ENCODE results near the gene CD247.

Gene CD247

DNA sequence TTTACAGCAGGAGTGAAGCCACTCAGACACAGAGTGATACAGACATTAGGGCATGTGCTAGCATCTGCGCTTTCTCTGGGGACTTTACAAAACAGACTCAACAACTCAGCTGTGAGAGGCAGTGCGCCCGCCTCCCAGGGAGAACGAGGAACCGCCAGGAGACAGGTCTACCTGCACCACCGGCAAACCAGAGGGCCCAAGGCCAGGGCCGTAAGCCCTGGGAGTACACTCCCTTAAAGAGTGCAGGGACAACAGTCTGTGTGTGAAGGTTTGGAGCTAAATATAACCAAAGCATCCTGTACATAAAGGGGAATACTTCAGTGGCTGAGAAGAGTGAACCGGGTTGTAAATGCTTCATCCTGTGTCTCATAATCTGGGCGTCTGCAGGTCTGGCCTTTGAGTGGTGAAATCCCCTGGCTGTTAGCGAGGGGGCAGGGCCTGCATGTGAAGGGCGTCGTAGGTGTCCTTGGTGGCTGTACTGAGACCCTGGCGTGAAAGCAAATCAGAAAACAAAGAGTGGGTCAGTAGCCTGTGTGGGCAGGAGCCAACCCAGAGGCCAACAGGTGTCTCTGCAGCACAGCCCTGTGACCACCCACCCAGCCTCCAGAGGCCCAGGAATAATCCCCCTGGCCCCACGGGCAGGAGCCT, 86.9 kb downstream of the CD247 start:
- Histone ChIP-seq H2BK5ac (ENCODE audit: low read depth, low read length, poor library complexity, severe bottlenecking) (no peak overlapping the region), H3K18ac (ENCODE audit: low read depth in 1 of 2, low read length in 2 of 2) (no peak overlapping the region), H3K27ac (ENCODE audit: low read length, poor library complexity, severe bottlenecking) (no peak overlapping the region), H3K9me3 (ENCODE audit: control insufficient read depth, low read length) (no peaks in the 10 kb centered on the region), H3K23ac (ENCODE audit: low read length in 2 of 2) (no peak overlapping the region), H3K4ac (ENCODE audit: low read depth in 1 of 2, low read length in 2 of 2) (no peak overlapping the region), H4K8ac (ENCODE audit: low read length) (no peak overlapping the region), H3K9ac (ENCODE audit: low read length) (no peak overlapping the region), H3K14ac (ENCODE audit: low read length in 2 of 2) (no peak overlapping the region), H3K4me2 (ENCODE audit: low read length, poor library complexity, severe bottlenecking) (no peak overlapping the region), H2BK15ac (ENCODE audit: low read depth, poor library complexity, severe bottlenecking) (no peak overlapping the region), H3K4me3 (ENCODE audit: insufficient read depth in 1 of 2, low read depth in 1 of 2, low read length in 2 of 2) (no peak overlapping the region), H3K79me1 (replicated peaks; ENCODE audit: low read length, poor library complexity, severe bottlenecking) (no peaks in the 10 kb centered on the region), H4K91ac (ENCODE audit: low read length) (no peak overlapping the region), H2AFZ (ENCODE audit: low read depth, low read length) (no peak overlapping the region), H3K27me3 (ENCODE audit: control insufficient read depth in 1 of 2, insufficient read depth in 1 of 2, low read length in 2 of 2) (peaks cover 0 to 8% of the 10 kb centered on the region in 2 experiments), H3K4me1 (ENCODE audit: control insufficient read depth, insufficient read depth, low read depth, low read length) (peaks cover 4% of the 10 kb centered on the region), H2BK12ac (ENCODE audit: low read length in 2 of 2) (no peak overlapping the region), H2BK120ac (ENCODE audit: low read depth, low read length) (no peak overlapping the region), H3K36me3 (ENCODE audit: control insufficient read depth in 1 of 2, insufficient read depth in 2 of 2, low read depth in 1 of 2, low read length in 2 of 2) (no peaks in the 10 kb centered on the region), H2AK5ac (ENCODE audit: low read length, severe bottlenecking) (no peak overlapping the region)
- 82% methylated on average over 14 of the region's 14 CpGs for WGBS
- no peak for DNase-seq

DNA sequence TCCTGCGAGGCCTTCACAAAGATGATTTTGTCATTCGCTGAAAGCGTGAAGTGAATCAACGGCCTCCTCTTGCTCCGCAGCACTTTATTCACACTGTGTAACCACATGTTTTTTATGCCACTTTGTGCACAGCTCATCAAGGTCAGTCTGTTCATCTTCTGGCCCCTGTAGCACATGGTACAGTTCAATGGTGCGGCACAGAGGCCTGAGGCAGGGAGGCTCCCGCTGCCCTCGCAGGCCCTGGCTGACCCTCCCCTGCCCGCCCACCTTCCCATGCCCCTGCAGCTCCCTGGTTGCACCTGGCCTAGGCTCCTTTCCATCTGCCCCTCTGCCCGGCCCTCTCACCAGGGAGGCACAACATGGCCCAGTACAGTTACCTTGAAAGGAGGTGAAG, 87.5 kb downstream of the CD247 start:
- no peak overlapping the region for H2BK5ac ChIP-seq (ENCODE audit: low read depth, low read length, poor library complexity, severe bottlenecking)
- WGBS, result 86% methylated on average over 9 of the region's 10 CpGs
- DNase-seq, result no peak
- no peak overlapping the region for H3K4ac ChIP-seq (ENCODE audit: low read depth in 1 of 2, low read length in 2 of 2)
- H2BK120ac ChIP-seq (ENCODE audit: low read depth, low read length), result no peak overlapping the region
- H3K79me1 ChIP-seq (replicated peaks; ENCODE audit: low read length, poor library complexity, severe bottlenecking), result no peaks in the 10 kb centered on the region
- H2AK5ac ChIP-seq (ENCODE audit: low read length, severe bottlenecking), result no peak overlapping the region
- no peaks in the 10 kb centered on the region for H3K9me3 ChIP-seq (ENCODE audit: control insufficient read depth, low read length)
- H3K4me3 ChIP-seq (ENCODE audit: insufficient read depth in 1 of 2, low read depth in 1 of 2, low read length in 2 of 2), result no peak overlapping the region
- no peak overlapping the region for H2BK15ac ChIP-seq (ENCODE audit: low read depth, poor library complexity, severe bottlenecking)
- peaks cover 4% of the 10 kb centered on the region for H3K4me1 ChIP-seq (ENCODE audit: control insufficient read depth, insufficient read depth, low read depth, low read length)
- H3K9ac ChIP-seq (ENCODE audit: low read length), result no peak overlapping the region
- H3K4me2 ChIP-seq (ENCODE audit: low read length, poor library complexity, severe bottlenecking), result no peak overlapping the region
- H3K27ac ChIP-seq (ENCODE audit: low read length, poor library complexity, severe bottlenecking), result no peak overlapping the region
- no peak overlapping the region for H2BK12ac ChIP-seq (ENCODE audit: low read length in 2 of 2)
- no peak overlapping the region for H3K23ac ChIP-seq (ENCODE audit: low read length in 2 of 2)
- H3K36me3 ChIP-seq (ENCODE audit: control insufficient read depth in 1 of 2, insufficient read depth in 2 of 2, low read depth in 1 of 2, low read length in 2 of 2), result no peaks in the 10 kb centered on the region
- no peak overlapping the region for H4K91ac ChIP-seq (ENCODE audit: low read length)
- peaks cover 0 to 7% of the 10 kb centered on the region in 2 experiments for H3K27me3 ChIP-seq (ENCODE audit: control insufficient read depth in 1 of 2, insufficient read depth in 1 of 2, low read length in 2 of 2)
- no peak overlapping the region for H2AFZ ChIP-seq (ENCODE audit: low read depth, low read length)
- H3K14ac ChIP-seq (ENCODE audit: low read length in 2 of 2), result no peak overlapping the region
- no peak overlapping the region for H4K8ac ChIP-seq (ENCODE audit: low read length)
- no peak overlapping the region for H3K18ac ChIP-seq (ENCODE audit: low read depth in 1 of 2, low read length in 2 of 2)

DNA sequence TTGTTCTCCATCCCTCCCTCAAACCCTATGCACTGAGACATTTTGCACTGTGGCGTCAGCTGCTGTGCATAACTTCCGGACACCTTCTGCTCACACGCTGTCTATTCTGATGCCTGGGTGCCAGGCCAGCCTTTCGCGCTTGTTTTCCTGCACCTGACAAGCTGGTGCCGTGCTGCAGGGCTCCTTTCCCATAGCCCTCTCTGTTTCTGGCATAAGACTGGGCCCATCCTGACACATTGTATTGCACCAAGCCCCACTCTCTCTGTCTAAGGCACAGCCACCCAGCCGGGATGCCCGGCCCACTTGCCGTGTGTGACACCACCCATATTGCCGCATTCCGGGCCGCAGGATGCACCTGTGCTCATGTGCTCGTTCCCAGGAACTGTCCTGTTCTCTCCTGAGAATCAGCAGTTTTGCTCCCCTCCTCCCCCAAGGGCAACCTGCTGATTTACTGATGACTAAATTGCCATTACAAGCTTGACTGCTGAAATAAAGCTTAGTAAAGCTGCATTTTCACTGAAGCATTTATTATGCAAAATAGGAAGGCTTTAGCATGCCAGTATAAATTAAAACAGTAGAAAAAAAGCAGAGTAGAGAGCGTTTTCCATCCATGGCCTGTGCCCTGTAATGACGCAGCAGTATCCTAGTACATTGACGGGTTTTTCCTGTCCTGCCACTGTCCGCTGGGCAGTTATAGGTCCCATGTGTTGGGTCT, 88.0 kb downstream of the CD247 start:
- Histone ChIP-seq H3K18ac (ENCODE audit: low read depth in 1 of 2, low read length in 2 of 2) (no peak overlapping the region), H2BK120ac (ENCODE audit: low read depth, low read length) (no peak overlapping the region), H3K79me1 (replicated peaks; ENCODE audit: low read length, poor library complexity, severe bottlenecking) (no peaks in the 10 kb centered on the region), H2AK5ac (ENCODE audit: low read length, severe bottlenecking) (no peak overlapping the region), H4K8ac (ENCODE audit: low read length) (no peak overlapping the region), H3K27ac (ENCODE audit: low read length, poor library complexity, severe bottlenecking) (no peak overlapping the region), H3K9ac (ENCODE audit: low read length) (no peak overlapping the region), H2AFZ (ENCODE audit: low read depth, low read length) (no peak overlapping the region), H2BK12ac (ENCODE audit: low read length in 2 of 2) (no peak overlapping the region), H3K14ac (ENCODE audit: low read length in 2 of 2) (no peak overlapping the region), H3K36me3 (ENCODE audit: control insufficient read depth in 1 of 2, insufficient read depth in 2 of 2, low read depth in 1 of 2, low read length in 2 of 2) (no peaks in the 10 kb centered on the region), H3K23ac (ENCODE audit: low read length in 2 of 2) (no peak overlapping the region), H3K4me1 (ENCODE audit: control insufficient read depth, insufficient read depth, low read depth, low read length) (peaks cover 4% of the 10 kb centered on the region), H3K27me3 (ENCODE audit: control insufficient read depth in 1 of 2, insufficient read depth in 1 of 2, low read length in 2 of 2) (peaks cover 0 to 6% of the 10 kb centered on the region in 2 experiments), H3K4ac (ENCODE audit: low read depth in 1 of 2, low read length in 2 of 2) (no peak overlapping the region), H3K9me3 (ENCODE audit: control insufficient read depth, low read length) (no peaks in the 10 kb centered on the region), H3K4me2 (ENCODE audit: low read length, poor library complexity, severe bottlenecking) (no peak overlapping the region), H2BK5ac (ENCODE audit: low read depth, low read length, poor library complexity, severe bottlenecking) (no peak overlapping the region), H3K4me3 (ENCODE audit: insufficient read depth in 1 of 2, low read depth in 1 of 2, low read length in 2 of 2) (no peak overlapping the region), H4K91ac (ENCODE audit: low read length) (no peak overlapping the region), H2BK15ac (ENCODE audit: low read depth, poor library complexity, severe bottlenecking) (no peak overlapping the region)
- DNase-seq, result no peak
- 89% methylated on average over 17 of the region's 17 CpGs for WGBS

DNA sequence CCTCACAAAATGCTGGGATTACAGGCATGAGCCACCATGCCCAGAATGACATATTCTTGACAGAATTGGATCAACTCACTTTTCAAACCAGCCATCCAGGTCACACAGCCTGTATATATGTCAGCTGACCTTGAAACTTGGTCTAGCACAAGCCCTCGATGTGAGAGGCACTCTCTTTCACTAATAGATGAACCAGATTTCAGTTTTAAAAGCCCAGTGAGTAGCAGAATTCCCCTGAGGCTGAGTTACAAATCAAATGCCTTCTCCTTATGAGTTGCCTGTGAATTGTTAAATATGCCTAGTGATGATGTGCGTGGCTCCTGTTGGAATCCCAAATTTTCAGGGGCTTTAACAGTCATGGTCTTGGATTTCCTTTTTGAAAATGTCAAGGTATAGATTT, 88.7 kb downstream of the CD247 start:
- Histone ChIP-seq H3K27me3 (ENCODE audit: control insufficient read depth in 1 of 2, insufficient read depth in 1 of 2, low read length in 2 of 2) (peaks cover 0 to 4% of the 10 kb centered on the region in 2 experiments), H2BK12ac (ENCODE audit: low read length in 2 of 2) (no peak overlapping the region), H3K4ac (ENCODE audit: low read depth in 1 of 2, low read length in 2 of 2) (no peak overlapping the region), H2AFZ (ENCODE audit: low read depth, low read length) (no peak overlapping the region), H4K91ac (ENCODE audit: low read length) (no peak overlapping the region), H4K8ac (ENCODE audit: low read length) (no peak overlapping the region), H3K9ac (ENCODE audit: low read length) (no peak overlapping the region), H3K18ac (ENCODE audit: low read depth in 1 of 2, low read length in 2 of 2) (no peak overlapping the region), H3K36me3 (ENCODE audit: control insufficient read depth in 1 of 2, insufficient read depth in 2 of 2, low read depth in 1 of 2, low read length in 2 of 2) (no peaks in the 10 kb centered on the region), H3K23ac (ENCODE audit: low read length in 2 of 2) (no peak overlapping the region), H2BK5ac (ENCODE audit: low read depth, low read length, poor library complexity, severe bottlenecking) (no peak overlapping the region), H3K9me3 (ENCODE audit: control insufficient read depth, low read length) (no peaks in the 10 kb centered on the region), H3K14ac (ENCODE audit: low read length in 2 of 2) (no peak overlapping the region), H3K79me1 (replicated peaks; ENCODE audit: low read length, poor library complexity, severe bottlenecking) (no peaks in the 10 kb centered on the region), H3K27ac (ENCODE audit: low read length, poor library complexity, severe bottlenecking) (no peak overlapping the region), H2BK120ac (ENCODE audit: low read depth, low read length) (no peak overlapping the region), H3K4me2 (ENCODE audit: low read length, poor library complexity, severe bottlenecking) (no peak overlapping the region), H3K4me3 (ENCODE audit: insufficient read depth in 1 of 2, low read depth in 1 of 2, low read length in 2 of 2) (no peak overlapping the region), H2BK15ac (ENCODE audit: low read depth, poor library complexity, severe bottlenecking) (no peak overlapping the region), H2AK5ac (ENCODE audit: low read length, severe bottlenecking) (no peak overlapping the region), H3K4me1 (ENCODE audit: control insufficient read depth, insufficient read depth, low read depth, low read length) (peaks cover 4% of the 10 kb centered on the region)
- DNase-seq, result no peak
- WGBS, result 79% methylated on average over 2 of the region's 2 CpGs
